NCI-H2227 (cell line): ENCODE results near the gene UTP25.

Experiments
- DNase-seq: peaks from one replicate; lab custom pipeline; 2025; ENCODE audit not compliant: unreplicated experiment; lab: John Stamatoyannopoulos, UW

The UTP25 gene

GRCh38 chr1:209838537-209838936 is 10.8 kb downstream of the UTP25 start:
- DNase-seq = no peak

GRCh38 chr1:209839875-209840546 is 12.2 kb downstream of the UTP25 start:
- no peak for DNase-seq

- DNase-seq = no peak
Measured at GRCh38 chr1:209840611-209841010, 12.8 kb downstream of the UTP25 start.

GRCh38 chr1:209844695-209845407 is 17.1 kb downstream of the UTP25 start:
- no peak for DNase-seq

- peak; percentile 91 for DNase-seq
Measured at GRCh38 chr1:209845408-209845725, 17.6 kb downstream of the UTP25 start.

GRCh38 chr1:209849388-209849787 is 21.6 kb downstream of the UTP25 start:
- no peak for DNase-seq

- peak; percentile 85 for DNase-seq
Measured at GRCh38 chr1:209850342-209850979, 22.7 kb downstream of the UTP25 start.

GRCh38 chr1:209853676-209854075 is 25.9 kb downstream of the UTP25 start:
- peak; percentile 34 for DNase-seq

GRCh38 chr1:209854196-209854595 is 26.4 kb downstream of the UTP25 start:
- DNase-seq = peak; percentile 39

- no peak for DNase-seq
Measured at GRCh38 chr1:209855006-209855405, 27.2 kb downstream of the UTP25 start.

- DNase-seq = no peak
Measured at GRCh38 chr1:209855623-209856022, 27.9 kb downstream of the UTP25 start.

GRCh38 chr1:209858561-209859103 is 30.9 kb downstream of the UTP25 start:
- DNase-seq = no peak

- peak; percentile 91 for DNase-seq
Measured at GRCh38 chr1:209860293-209860881, 32.6 kb downstream of the UTP25 start.

GRCh38 chr1:209861242-209861641 is 33.5 kb downstream of the UTP25 start:
- DNase-seq = no peak

- no peak for DNase-seq
Measured at GRCh38 chr1:209862391-209863356, 34.9 kb downstream of the UTP25 start.

GRCh38 chr1:209863766-209864485 is 36.2 kb downstream of the UTP25 start:
- no peak for DNase-seq

- no peak for DNase-seq
Measured at GRCh38 chr1:209866201-209866600, 38.4 kb downstream of the UTP25 start.

GRCh38 chr1:209869291-209870149 is 41.7 kb downstream of the UTP25 start:
- DNase-seq = no peak
